GM19328 (cell line): Measurements from ENCODE around the gene NOCT.
A peak's percentile ranks its signal among the peaks of the same experiment; 100 is the strongest.
"Not testable (repeated sequence)": the region's sequence is repeated elsewhere in the genome, so short reads cannot be mapped to it uniquely, and the experiment has no call there.

Source experiments
- ATAC-seq: cut with Tn5 transposase; IDR thresholded peaks from one replicate; pipeline ENCODE4 v1.9.1; 2021; ENCODE audit warnings: mild to moderate bottlenecking, moderate library complexity; ENCODE audit not compliant: unreplicated experiment

The NOCT gene, protein sequence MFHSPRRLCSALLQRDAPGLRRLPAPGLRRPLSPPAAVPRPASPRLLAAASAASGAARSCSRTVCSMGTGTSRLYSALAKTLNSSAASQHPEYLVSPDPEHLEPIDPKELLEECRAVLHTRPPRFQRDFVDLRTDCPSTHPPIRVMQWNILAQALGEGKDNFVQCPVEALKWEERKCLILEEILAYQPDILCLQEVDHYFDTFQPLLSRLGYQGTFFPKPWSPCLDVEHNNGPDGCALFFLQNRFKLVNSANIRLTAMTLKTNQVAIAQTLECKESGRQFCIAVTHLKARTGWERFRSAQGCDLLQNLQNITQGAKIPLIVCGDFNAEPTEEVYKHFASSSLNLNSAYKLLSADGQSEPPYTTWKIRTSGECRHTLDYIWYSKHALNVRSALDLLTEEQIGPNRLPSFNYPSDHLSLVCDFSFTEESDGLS

GRCh38 chr4:139015269-139015947, at the start of gene NOCT:
Gene NOCT (plus strand): TSS chr4:139015781. CDS start chr4:139015982, 201 bp downstream.
- peak; percentile 94 for ATAC-seq

DNA sequence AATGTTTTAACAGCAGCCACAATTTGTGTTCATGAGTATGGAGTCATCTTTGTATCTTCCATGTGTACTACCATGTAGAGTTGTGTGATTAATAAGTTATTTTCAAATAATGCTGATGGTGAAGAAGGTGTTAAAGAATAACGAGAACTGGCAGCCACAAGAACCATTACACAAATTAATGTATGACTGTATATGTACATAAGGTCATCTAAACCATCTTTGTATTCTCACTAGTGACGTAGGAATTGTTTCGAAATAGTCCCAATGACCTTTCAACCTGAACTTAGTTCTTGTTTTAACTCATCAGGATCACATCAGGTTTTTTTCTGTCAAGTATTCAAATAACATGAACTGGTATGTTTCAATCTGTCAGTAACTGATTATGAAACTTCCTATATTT, 48.3 kb upstream of the NOCT start:
- peak; percentile 78 for ATAC-seq

- ATAC-seq, result no peak
These were observed 42.4 kb upstream of the NOCT start for GRCh38 chr4:138972956-138973801.

DNA sequence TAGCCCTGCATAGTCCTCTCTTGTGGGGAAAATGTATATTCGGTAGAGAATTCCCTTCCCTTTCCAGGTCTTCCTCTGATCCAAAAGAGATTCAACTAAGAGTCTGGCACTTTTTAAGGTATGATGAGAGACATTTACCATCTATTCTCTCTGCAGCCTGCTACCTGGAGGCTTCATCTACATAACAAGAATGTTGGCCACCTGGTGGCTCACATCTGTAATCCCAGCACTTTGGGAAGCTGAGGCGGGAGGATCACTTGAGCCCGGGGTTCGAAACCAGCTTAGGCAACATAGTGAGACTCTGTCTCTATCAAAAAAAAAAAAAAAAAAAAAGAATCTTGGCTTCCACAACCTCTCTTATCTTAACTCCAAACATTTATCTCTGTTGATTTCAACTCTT, 40.4 kb upstream of the NOCT start:
- no peak for ATAC-seq

GRCh38 chr4:138976526-138976925, 39.1 kb upstream of the NOCT start:
- no peak for ATAC-seq

GRCh38 chr4:138977524-138977923, 38.1 kb upstream of the NOCT start:
- ATAC-seq, result peak; percentile 91

GRCh38 chr4:138978028-138978585, 37.5 kb upstream of the NOCT start:
- no peak for ATAC-seq

- no peak for ATAC-seq
These were observed 37.0 kb upstream of the NOCT start for GRCh38 chr4:138978600-138978999.

GRCh38 chr4:138979742-138980141, 35.8 kb upstream of the NOCT start:
- ATAC-seq, result no peak

GRCh38 chr4:138981930-138982390, 33.6 kb upstream of the NOCT start:
- ATAC-seq, result no peak

GRCh38 chr4:138982754-138983153, 32.8 kb upstream of the NOCT start:
- ATAC-seq, result no peak

DNA sequence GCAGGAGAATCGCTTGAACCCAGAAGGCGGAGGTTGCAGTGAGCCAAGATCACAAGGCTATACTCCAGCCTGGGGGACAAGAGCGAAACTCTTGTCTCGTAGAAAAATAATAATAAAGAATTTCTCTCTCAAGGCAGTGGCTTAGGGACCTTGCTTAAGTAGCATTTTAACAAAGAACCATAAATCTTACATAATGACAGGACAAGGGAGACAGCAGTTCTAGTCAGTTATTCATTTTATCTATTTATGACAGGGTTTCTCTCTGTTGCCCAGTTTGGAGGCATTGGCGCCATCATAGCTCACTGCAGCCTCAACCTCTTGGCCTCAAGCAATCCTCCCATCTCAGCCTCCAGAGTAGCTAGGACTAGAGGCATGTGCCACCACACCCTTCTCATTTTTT, 31.9 kb upstream of the NOCT start:
- ATAC-seq, result no peak

DNA sequence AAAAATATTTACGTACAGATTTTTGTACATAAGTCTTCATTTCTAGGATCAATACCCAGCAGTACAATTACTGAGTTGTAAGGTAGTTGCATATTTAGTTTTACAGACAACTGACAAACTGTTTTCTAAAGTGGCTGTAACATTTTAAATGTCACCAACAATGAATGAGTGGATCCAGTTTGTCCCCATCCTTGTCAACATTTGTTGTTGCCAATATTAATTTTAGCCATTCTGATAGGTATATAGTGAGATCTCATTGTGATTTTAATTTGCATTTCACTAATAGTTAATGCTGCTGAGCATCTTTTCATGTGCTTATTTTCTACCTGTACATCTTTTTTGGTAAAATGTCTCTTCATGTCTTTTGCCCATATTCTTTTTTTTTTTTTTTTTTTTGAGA, 30.9 kb upstream of the NOCT start:
- ATAC-seq, result no peak

GRCh38 chr4:138992676-138993075, 22.9 kb upstream of the NOCT start:
- ATAC-seq, result no peak

- no peak for ATAC-seq
These were observed 19.5 kb upstream of the NOCT start for GRCh38 chr4:138996090-138996489.

DNA sequence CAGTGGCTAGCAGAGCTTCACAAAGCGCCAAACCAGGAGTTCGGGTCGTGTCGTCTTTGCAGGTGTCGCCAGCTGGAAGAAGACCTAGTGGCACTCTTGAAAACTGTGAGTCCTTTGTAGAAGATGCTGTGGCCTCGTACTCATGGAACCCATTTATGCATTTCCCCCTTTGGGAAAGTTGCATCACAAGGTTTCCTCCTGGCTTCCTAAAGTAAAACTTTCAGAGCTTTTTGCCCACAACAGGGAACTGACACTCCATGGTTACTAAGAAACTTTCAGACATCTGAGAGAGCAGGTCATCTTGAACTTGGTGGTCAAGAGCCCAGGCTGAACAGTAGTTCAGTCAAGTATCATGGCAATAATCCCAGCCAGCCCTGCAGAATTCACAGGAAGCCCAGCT, 15.9 kb upstream of the NOCT start:
- ATAC-seq, result no peak

DNA sequence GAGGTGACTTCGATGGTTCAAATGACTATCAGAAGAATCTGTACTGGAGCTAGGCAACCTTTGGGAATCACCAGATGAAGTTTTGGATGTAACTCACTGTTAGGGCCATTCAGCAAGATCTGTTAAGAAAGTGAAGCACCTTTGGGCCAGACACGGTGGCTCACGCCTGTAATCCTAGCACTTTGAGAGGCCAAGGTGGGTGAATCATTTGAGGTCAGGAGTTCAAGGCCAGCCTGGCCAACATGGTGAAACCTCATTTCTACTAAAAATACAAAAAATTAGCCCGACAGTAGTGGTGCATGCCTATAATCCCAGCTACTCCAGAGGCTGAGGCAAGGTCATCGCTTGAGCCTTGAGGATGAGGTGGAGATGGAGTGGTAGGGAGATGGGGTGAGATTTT, 15.4 kb upstream of the NOCT start:
- ATAC-seq, result not testable (repeated sequence)

DNA sequence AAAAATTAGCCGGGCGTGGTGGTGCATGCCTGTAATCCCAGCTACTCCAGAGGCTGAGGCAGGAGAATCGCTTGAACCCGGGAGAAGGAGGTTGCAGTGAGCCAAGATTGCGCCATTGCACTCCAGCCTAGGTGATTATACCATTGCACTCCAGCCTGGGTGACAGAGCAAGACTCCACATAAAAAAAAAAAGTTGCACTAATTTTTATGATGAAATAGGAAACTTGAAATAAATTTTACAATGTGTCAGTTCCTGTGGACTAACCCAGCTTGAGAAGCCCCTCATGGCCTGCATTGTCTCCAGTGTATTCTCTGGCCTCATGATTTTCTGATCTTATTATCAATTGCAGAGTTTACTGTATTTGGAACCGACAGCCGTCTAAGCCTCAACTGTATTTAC, 14.2 kb upstream of the NOCT start:
- ATAC-seq, result not testable (repeated sequence)

- ATAC-seq, result not testable (repeated sequence)
These were observed 11.9 kb upstream of the NOCT start for GRCh38 chr4:139003668-139004067.

- no peak for ATAC-seq
These were observed 9.8 kb upstream of the NOCT start for GRCh38 chr4:139005774-139006173.

DNA sequence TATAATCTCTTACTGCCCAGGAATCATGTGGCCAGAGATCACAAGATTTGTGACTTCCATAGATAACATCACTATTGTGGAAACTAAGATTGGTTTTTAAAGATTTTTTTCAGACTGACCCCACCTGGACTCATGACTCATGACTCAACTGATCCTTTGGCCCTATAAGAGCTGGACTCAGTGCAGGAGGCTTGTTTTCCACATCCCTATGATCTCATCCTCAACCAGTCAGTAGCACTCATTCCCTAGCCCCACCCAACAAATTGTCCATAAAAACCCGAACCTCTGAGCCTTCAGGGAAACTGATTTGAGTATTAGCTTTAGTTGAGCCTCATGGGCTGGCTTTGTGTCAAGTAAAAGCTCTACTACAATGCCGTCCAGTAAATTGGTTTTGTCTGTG, 7.9 kb upstream of the NOCT start:
- no peak for ATAC-seq
